GM12878 (cell line): ENCODE measurements around the gene TNS4. TPM values are rescaled to one million over a fixed set of nuclear protein-coding genes. Genes with fewer than 3 reads are reported as not detected.

Experiments used
- ATAC-seq: fragments of 200-7000 bp; cut with Tn5 transposase; 3 replicates; pipeline ENCODE4 v1.9.1; 2020; ENCODE audit warnings: mild to moderate bottlenecking, moderate library complexity
- BruUV-seq: library from RNA; stranded (reverse); fragments of 400-500 nt; replicated peaks from 2 replicates; lab custom pipeline; 2021; lab: Mats Ljungman, UMichigan
- CTCF ChIA-PET: fragments of 300-600 bp; sonication (Branson Sonifier 250); formaldehyde crosslinking; extraction: SDS; loops from one replicate; lab custom pipeline; 2021; ENCODE audit warnings: inconsistent platforms; lab: Yijun Ruan, JAX
- POLR2A ChIA-PET: fragments of 350-600 bp; formaldehyde crosslinking; extraction: SDS; loops from one replicate; lab custom pipeline; 2021; ENCODE audit warnings: inconsistent platforms; lab: Charles Lee
- RAD21 ChIA-PET: fragments of 300-600 bp; sonication (Branson Sonifier 250); formaldehyde crosslinking; loops from one replicate; lab custom pipeline; 2023; ENCODE audit warnings: antibody characterized with exemption; ENCODE audit not compliant: unreplicated experiment; lab: Charles Lee
- SMC1A ChIA-PET: fragments of 300-600 bp; sonication (Branson Sonifier 250); formaldehyde crosslinking; loops from one replicate; lab custom pipeline; 2023; ENCODE audit not compliant: unreplicated experiment, uncharacterized antibody; lab: Charles Lee
- DNase-seq: peaks from one replicate; pipeline ENCODE4 v3.0.0-alpha.2; 2011; ENCODE audit warnings: low read depth, low spot score
- FAIRE-seq: peaks from 3 replicates; lab custom pipeline; 2011; peaks lifted over from hg19 to GRCh38; lab: Jason Lieb, UNC
- H2AFZ ChIP-seq: 2 replicates; pipeline ENCODE4 v1.6.0; 2011; ENCODE audit warnings: low read depth, low read length, control low read depth; ENCODE audit not compliant: control insufficient read depth
- H3K27ac ChIP-seq: 2 replicates; pipeline ENCODE4 v1.5.1; 2011; ENCODE audit warnings: control low read depth; ENCODE audit not compliant: control insufficient read depth, insufficient read depth
- H3K27me3 ChIP-seq, 2 experiments: replicated peaks in 1 of 2; 2 replicates each; pipeline versions ENCODE4 v1.6.0 to v1.6.1; 2011; ENCODE audit warnings: low read length in 1 of 2; ENCODE audit not compliant: control insufficient read depth in 2 of 2, insufficient read depth in 2 of 2
- H3K36me3 ChIP-seq, 2 experiments: 2 replicates each; pipeline ENCODE4 v1.5.1; 2011; ENCODE audit warnings: low read length in 1 of 2; ENCODE audit not compliant: control insufficient read depth in 2 of 2, insufficient read depth in 2 of 2
- H3K4me1 ChIP-seq: 2 replicates; pipeline ENCODE4 v1.6.1; 2011; ENCODE audit warnings: mild to moderate bottlenecking, low read length, moderate library complexity, mixed read lengths; ENCODE audit not compliant: control insufficient read depth, insufficient read depth
- H3K4me2 ChIP-seq: 2 replicates; pipeline ENCODE4 v1.6.0; 2011; ENCODE audit warnings: control low read depth; ENCODE audit not compliant: control insufficient read depth, insufficient read depth
- H3K4me3 ChIP-seq: fragments of 200-600 bp; sonication (generic); 2 replicates; pipeline ENCODE4 v1.5.1; 2016
- H3K79me2 ChIP-seq: 2 replicates; pipeline ENCODE4 v1.6.0; 2011; ENCODE audit warnings: low read length; ENCODE audit not compliant: control insufficient read depth, insufficient read depth
- H3K9ac ChIP-seq: 2 replicates; pipeline ENCODE4 v1.8.0; 2011; ENCODE audit warnings: low read length, control low read depth, mixed read lengths; ENCODE audit not compliant: control insufficient read depth, insufficient read depth
- H3K9me3 ChIP-seq: replicated peaks from 3 replicates; pipeline ENCODE4 v1.5.1; 2011; ENCODE audit warnings: mild to moderate bottlenecking, low read length; ENCODE audit not compliant: control insufficient read depth, insufficient read depth
- H4K20me1 ChIP-seq: 2 replicates; pipeline ENCODE4 v1.6.0; 2011; ENCODE audit not compliant: control insufficient read depth, insufficient read depth
- CHD2 ChIP-seq: IDR thresholded peaks from 2 replicates; pipeline ENCODE4 v1.6.1; 2011; ENCODE audit warnings: low read depth, low read length, improper control_type of control experiment, borderline replicate concordance
- ETV6 ChIP-seq, 2 experiments: fragments of 450-650 bp in 1 of 2; IDR thresholded peaks in 1 of 2; conservative IDR thresholded peaks in 1 of 2; 2 replicates each; pipeline ENCODE4 v1.6.1; 2014; ENCODE audit warnings: antibody characterized with exemption in 1 of 2, borderline replicate concordance in 1 of 2, low read depth in 1 of 2, mild to moderate bottlenecking in 1 of 2, moderate library complexity in 1 of 2
- FOXM1 ChIP-seq: IDR thresholded peaks from 2 replicates; pipeline ENCODE4 v1.6.1; 2012; ENCODE audit warnings: low read depth, mild to moderate bottlenecking, inconsistent platforms, low read length, moderate library complexity
- HSF1 ChIP-seq: fragments of 150-350 bp; IDR thresholded peaks from 2 replicates; pipeline ENCODE4 v1.6.1; 2014; ENCODE audit warnings: mild to moderate bottlenecking, low read depth, low read length
- IKZF1 ChIP-seq: fragments of 450-650 bp; conservative IDR thresholded peaks from 2 replicates; pipeline ENCODE4 v1.6.1; 2017; ENCODE audit warnings: antibody characterized with exemption, mild to moderate bottlenecking
- NBN ChIP-seq: fragments of 450-650 bp; IDR thresholded peaks from 2 replicates; pipeline ENCODE4 v1.6.1; 2016
- NR2C2 ChIP-seq: IDR thresholded peaks from 2 replicates; pipeline ENCODE4 v1.6.1; 2011; ENCODE audit warnings: borderline replicate concordance, low read depth; ENCODE audit not compliant: control insufficient read depth, insufficient read length
- RUNX3 ChIP-seq: IDR thresholded peaks from 2 replicates; pipeline ENCODE4 v1.6.1; 2012; ENCODE audit warnings: low read length, inconsistent platforms
- SREBF2 ChIP-seq: IDR thresholded peaks from 2 replicates; pipeline ENCODE4 v1.6.1; 2012; ENCODE audit warnings: mild to moderate bottlenecking, low read length
- TAF1 ChIP-seq: IDR thresholded peaks from 2 replicates; pipeline ENCODE4 v1.6.1; 2011; ENCODE audit warnings: mild to moderate bottlenecking, low read depth, low read length, borderline replicate concordance
- USF2 ChIP-seq: IDR thresholded peaks from 2 replicates; pipeline ENCODE4 v1.6.1; 2011; ENCODE audit warnings: low read depth, low read length, improper control_type of control experiment, borderline replicate concordance
- ZBED1 ChIP-seq: IDR thresholded peaks from 2 replicates; pipeline ENCODE4 v1.6.1; 2016; ENCODE audit warnings: borderline replicate concordance
- ZNF687 ChIP-seq: fragments of 450-650 bp; IDR thresholded peaks from 2 replicates; pipeline ENCODE4 v1.6.1; 2017; ENCODE audit warnings: mild to moderate bottlenecking, moderate library complexity
- WGBS: methylation state at CpG from one replicate; pipeline ENCODE4 v1.1.6; 2016; ENCODE audit warnings: low lambda C conversion rate; ENCODE audit not compliant: insufficient replicate concordance, insufficient coverage; ENCODE audit errors: missing lambda C conversion rate; 5-methylcytosine and 5-hydroxymethylcytosine counted together
- in situ Hi-C: fragments of 300-500 bp; cut with MboI; formaldehyde crosslinking; loops from 9 replicates; pipeline ENCODE4 v1.14.3; 2018; ENCODE audit warnings: mixed read lengths
- intact Hi-C: fragments of 100-400 bp; cut with micrococcal nuclease; formaldehyde crosslinking; loops from one replicate; pipeline ENCODE4 v1.14.2; 2022; ENCODE audit not compliant: unreplicated experiment
- polyA plus RNA-seq, 11 experiments: library from polyadenylated mRNA; depleted of rRNA in 4 of 11; unstranded in 6 of 11; stranded (reverse) in 5 of 11; fragments of >200 nt; fragmentation: Nextera tagmentation in 4 of 11; fragmentation: Illumina TruSeq in 1 of 11; extraction: Ambion mirVana in 4 of 11; extraction: Trizol in 1 of 11; gene quantifications; 1 replicate in 1 of 11; 2 replicates in 10 of 11; pipeline versions ENCODE4 v1.2.1 to v1.2.3, GENCODE V29; 2011 to 2016; ENCODE audit warnings: inconsistent platforms in 2 of 11, missing spikeins in 2 of 11, low read depth in 1 of 11
- total RNA-seq, 4 experiments: library from RNA; depleted of rRNA in 3 of 4; stranded (reverse); fragments of >200 nt in 3 of 4; fragmentation: Illumina TruSeq in 1 of 4; extraction: Trizol in 1 of 4; gene quantifications; 2 replicates each; pipeline versions ENCODE4 v1.2.1 to v1.2.3, GENCODE V29; 2013 to 2021

TNS4 gene
- total and polyA plus RNA-seq, 10 of the 15 experiments (the other 5 are each of a cell fraction or from before 2014, with no cell fraction given) = 0.10 to 0.90 (median 0.68) TPM; not detected in 2

- BruUV-seq = no TSS peak
These were observed 10.3 kb upstream of the TNS4 start for GRCh38 chr17:40511667-40512220.

More at GRCh38 chr17:40511667-40512220, 10.3 kb upstream of the TNS4 start:
- Histone ChIP-seq H3K4me3 (no peak overlapping the region), H3K36me3 (no peaks in the 10 kb centered on the region), H3K4me2 (no peak overlapping the region), H3K79me2 (no peaks in the 10 kb centered on the region), H3K9me3 (no peaks in the 10 kb centered on the region), H4K20me1 (no peaks in the 10 kb centered on the region), H3K27ac (no peak overlapping the region), H3K9ac (no peak overlapping the region), H2AFZ (no peak overlapping the region), H3K4me1 (peaks cover 10% of the 10 kb centered on the region), H3K27me3 (no peaks in the 10 kb centered on the region; a peak in 1 of 4 replicates)
- ChIA-PET POLR2A (no interaction called here), CTCF (interaction anchor here (0.9 to 1.5 kb wide), 3 partner anchors 16 to 74 kb away, joined by 3 read pairs; no protein-coding TSS in a partner anchor), SMC1A (interaction anchor here (0.8 to 1.0 kb wide), 4 partner anchors 10 to 101 kb away, joined by 3 read pairs; partner anchors contain the start of gene TNS4), RAD21 (no interaction called here)
- TF ChIP-seq IKZF1 (no peak), HSF1 (no peak), NBN (no peak), USF2 (no peak), ETV6 (conservative IDR thresholded peaks at IDR 0.05 in 1 of 2, IDR thresholded peaks at IDR 0.05 in 1 of 2; ENCODE audit: borderline replicate concordance in 1 of 2, low read depth in 1 of 2) (no peak), ZBED1 (no peak), FOXM1 (no peak), ZNF687 (no peak), NR2C2 (no peak), CHD2 (no peak), SREBF2 (no peak), RUNX3 (no peak), TAF1 (no peak)
- ATAC-seq = no peak
- DNase-seq = no peak
- FAIRE-seq = no peak
- intact Hi-C loops = no loop called here
- 51% methylated on average over 12 of the region's 12 CpGs for WGBS
- in situ Hi-C loops = no loop called here
